OCI-LY7 (cell line): Measurements from ENCODE around the gene ZNF75A.
"Not testable (repeated sequence)": the region's sequence is repeated elsewhere in the genome, so short reads cannot be mapped to it uniquely, and the experiment has no call there.

ENCODE experiments used
- EZH2phosphoT487 ChIP-seq: fragments of 200-600 bp; sonication (generic); IDR thresholded peaks from 2 replicates; pipeline ENCODE4 v1.6.1; 2018; ENCODE audit warnings: low read depth, borderline replicate concordance, mild to moderate bottlenecking, mixed run types, antibody characterized with exemption, low read length, moderate library complexity, mixed read lengths
- TF ChIP-seq, protein P1 (sequence below): fragments of 200-600 bp; sonication (generic); conservative IDR thresholded peaks from 2 replicates; pipeline ENCODE4 v1.5.1; 2014; ENCODE audit warnings: mild to moderate bottlenecking, antibody characterized with exemption, low read length, moderate library complexity, mixed read lengths

- TF ChIP-seq, protein P1, sequence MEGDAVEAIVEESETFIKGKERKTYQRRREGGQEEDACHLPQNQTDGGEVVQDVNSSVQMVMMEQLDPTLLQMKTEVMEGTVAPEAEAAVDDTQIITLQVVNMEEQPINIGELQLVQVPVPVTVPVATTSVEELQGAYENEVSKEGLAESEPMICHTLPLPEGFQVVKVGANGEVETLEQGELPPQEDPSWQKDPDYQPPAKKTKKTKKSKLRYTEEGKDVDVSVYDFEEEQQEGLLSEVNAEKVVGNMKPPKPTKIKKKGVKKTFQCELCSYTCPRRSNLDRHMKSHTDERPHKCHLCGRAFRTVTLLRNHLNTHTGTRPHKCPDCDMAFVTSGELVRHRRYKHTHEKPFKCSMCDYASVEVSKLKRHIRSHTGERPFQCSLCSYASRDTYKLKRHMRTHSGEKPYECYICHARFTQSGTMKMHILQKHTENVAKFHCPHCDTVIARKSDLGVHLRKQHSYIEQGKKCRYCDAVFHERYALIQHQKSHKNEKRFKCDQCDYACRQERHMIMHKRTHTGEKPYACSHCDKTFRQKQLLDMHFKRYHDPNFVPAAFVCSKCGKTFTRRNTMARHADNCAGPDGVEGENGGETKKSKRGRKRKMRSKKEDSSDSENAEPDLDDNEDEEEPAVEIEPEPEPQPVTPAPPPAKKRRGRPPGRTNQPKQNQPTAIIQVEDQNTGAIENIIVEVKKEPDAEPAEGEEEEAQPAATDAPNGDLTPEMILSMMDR: not testable (repeated sequence)
- TF ChIP-seq EZH2phosphoT487: not testable (repeated sequence)
These were observed 34.0 kb upstream of the ZNF75A start for GRCh38 chr16:3271281-3271680.
